BE2C (cell line): Measurements from ENCODE around the gene PPM1D.

Experiments used
- DNase-seq: peaks from one replicate; pipeline ENCODE4 v3.0.0-alpha.2; 2020
- H3K27me3 ChIP-seq: fragments of 250-450 bp; sonication (Bioruptor Pico); 2 replicates; pipeline ENCODE4 v1.5.1; 2020; ENCODE audit warnings: mild to moderate bottlenecking
- H3K36me3 ChIP-seq: fragments of 250-450 bp; sonication (Bioruptor Pico); 2 replicates; pipeline ENCODE4 v1.5.1; 2020; ENCODE audit warnings: mild to moderate bottlenecking
- H3K4me1 ChIP-seq: fragments of 250-450 bp; sonication (Bioruptor Pico); 2 replicates; pipeline ENCODE4 v1.5.1; 2020
- H3K4me3 ChIP-seq: 2 replicates; pipeline ENCODE4 v1.5.1; 2011; ENCODE audit warnings: low read depth, low read length
- H3K9me3 ChIP-seq: fragments of 250-450 bp; sonication (Bioruptor Pico); 2 replicates; pipeline ENCODE4 v1.5.1; 2020
- CTCF ChIP-seq: IDR thresholded peaks from 2 replicates; pipeline ENCODE4 v1.5.1; 2012; ENCODE audit warnings: mild to moderate bottlenecking, low read depth, low read length

Gene PPM1D

DNA sequence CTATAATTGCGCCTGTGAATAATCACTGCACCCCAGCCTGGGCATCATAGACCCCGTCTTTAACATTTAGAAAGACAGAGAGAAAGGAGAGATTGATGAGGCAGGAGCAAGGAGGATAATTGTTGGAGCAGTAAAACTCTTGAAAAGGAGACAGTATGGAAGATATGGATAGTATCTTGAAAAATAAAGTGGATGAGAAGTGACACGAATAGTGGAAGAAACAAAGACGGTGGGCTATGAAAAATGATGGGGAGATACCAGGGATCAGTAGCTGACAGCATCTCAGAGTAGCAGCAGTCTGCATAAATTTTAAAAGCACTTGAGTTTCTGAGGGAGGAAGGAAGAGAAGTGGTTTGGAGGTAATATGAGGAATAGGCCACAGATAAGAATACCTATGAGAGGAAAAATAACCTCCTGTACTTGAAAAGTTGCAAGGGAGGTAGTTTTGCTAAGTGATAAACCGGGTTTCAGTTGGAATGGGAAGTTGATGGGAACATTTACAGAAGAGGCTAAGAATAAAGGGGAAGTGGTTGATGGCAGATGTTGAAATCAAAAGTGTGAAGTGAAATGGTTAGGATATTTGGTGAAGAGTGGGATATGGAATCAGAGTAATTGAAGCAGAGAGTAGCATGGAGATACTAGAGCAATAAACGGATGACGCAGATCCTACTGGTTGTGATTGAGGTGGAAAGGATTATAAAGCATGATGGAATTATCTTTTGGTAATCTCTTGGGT, 1.8 kb upstream of the PPM1D start:
- TF ChIP-seq CTCF = no peak
- Histone ChIP-seq H3K4me1 (peaks cover 5% of the 10 kb centered on the region), H3K9me3 (no peaks in the 10 kb centered on the region), H3K4me3 (no peak overlapping the region; the same call in 1 of the 2 replicates), H3K27me3 (no peaks in the 10 kb centered on the region), H3K36me3 (no peaks in the 10 kb centered on the region)
- no peak for DNase-seq

GRCh38 chr17:60599220-60599619, 773 bp upstream of the PPM1D start:
- no peak for DNase-seq
- no peak for TF ChIP-seq CTCF

GRCh38 chr17:60600490-60601446, 775 bp downstream of the PPM1D start:
- H3K27me3 ChIP-seq = no peaks in the 10 kb centered on the region
- TF ChIP-seq CTCF = peak; percentile 92
- peak; percentile 87 for DNase-seq
- no peaks in the 10 kb centered on the region for H3K36me3 ChIP-seq
- H3K9me3 ChIP-seq = no peaks in the 10 kb centered on the region
- peak overlapping the region; percentile 90 for H3K4me3 ChIP-seq
- peaks cover 5% of the 10 kb centered on the region for H3K4me1 ChIP-seq

More at GRCh38 chr17:60599220-60599619, 773 bp upstream of the PPM1D start:
- peak overlapping the region; percentile 90 for H3K4me3 ChIP-seq
- no peaks in the 10 kb centered on the region for H3K9me3 ChIP-seq
- peaks cover 5% of the 10 kb centered on the region for H3K4me1 ChIP-seq
- H3K36me3 ChIP-seq = no peaks in the 10 kb centered on the region
- no peaks in the 10 kb centered on the region for H3K27me3 ChIP-seq

- peaks cover 5% of the 10 kb centered on the region for H3K4me1 ChIP-seq
- H3K9me3 ChIP-seq = no peaks in the 10 kb centered on the region
- no peaks in the 10 kb centered on the region for H3K27me3 ChIP-seq
- H3K36me3 ChIP-seq = no peaks in the 10 kb centered on the region
- peak overlapping the region; percentile 90 for H3K4me3 ChIP-seq
- no peak for TF ChIP-seq CTCF
- peak; percentile 61 for DNase-seq
Observed at GRCh38 chr17:60601447-60602384, 1.7 kb downstream of the PPM1D start.

DNA sequence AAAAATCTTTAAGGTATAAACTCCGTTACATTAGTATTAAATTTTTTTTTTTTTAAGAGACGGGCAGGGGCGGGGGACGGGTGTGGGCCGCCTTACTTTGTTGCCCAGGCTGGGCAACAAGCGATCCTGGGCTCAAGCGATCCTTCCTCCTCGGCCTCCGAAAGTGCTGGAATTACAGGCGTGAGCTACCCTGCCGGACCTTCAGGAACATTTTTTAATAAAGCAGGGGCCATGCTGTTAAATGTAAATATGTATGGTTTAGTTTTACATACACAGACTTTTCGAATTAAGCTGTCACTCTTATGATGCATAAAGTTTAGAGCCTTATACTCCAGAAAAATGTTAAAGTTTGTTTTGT, 2.4 kb downstream of the PPM1D start:
- Histone ChIP-seq H3K4me3 (peak overlapping the region; percentile 90), H3K4me1 (peaks cover 5% of the 10 kb centered on the region), H3K36me3 (no peaks in the 10 kb centered on the region), H3K27me3 (no peaks in the 10 kb centered on the region), H3K9me3 (no peaks in the 10 kb centered on the region)
- TF ChIP-seq CTCF = no peak
- DNase-seq = no peak
